HG03103 (cell line): ENCODE measurements around the gene CST5.
"Not testable (repeated sequence)": the region's sequence is repeated elsewhere in the genome, so short reads cannot be mapped to it uniquely, and the experiment has no call there.

Experiments used
- ATAC-seq: cut with Tn5 transposase; IDR thresholded peaks from one replicate; pipeline ENCODE4 v1.9.1; 2021; ENCODE audit warnings: low read depth; ENCODE audit not compliant: unreplicated experiment

The CST5 gene

DNA sequence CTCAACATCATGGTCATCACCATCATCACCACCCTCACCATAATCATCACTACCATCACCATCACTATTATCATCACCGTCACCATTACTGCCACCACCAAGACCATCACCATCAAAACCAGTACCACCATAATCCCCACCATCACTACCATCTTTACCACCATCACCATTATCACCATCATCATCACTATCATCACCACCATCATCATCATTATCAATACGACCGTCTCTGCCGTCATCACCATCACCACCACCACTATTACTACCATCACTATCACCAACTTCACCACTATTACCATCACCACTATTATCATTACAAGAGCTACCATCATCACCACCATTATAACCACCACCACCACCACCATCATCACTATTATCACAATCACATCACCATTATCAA is 11.3 kb upstream of the CST5 start:
- not testable (repeated sequence) for ATAC-seq

DNA sequence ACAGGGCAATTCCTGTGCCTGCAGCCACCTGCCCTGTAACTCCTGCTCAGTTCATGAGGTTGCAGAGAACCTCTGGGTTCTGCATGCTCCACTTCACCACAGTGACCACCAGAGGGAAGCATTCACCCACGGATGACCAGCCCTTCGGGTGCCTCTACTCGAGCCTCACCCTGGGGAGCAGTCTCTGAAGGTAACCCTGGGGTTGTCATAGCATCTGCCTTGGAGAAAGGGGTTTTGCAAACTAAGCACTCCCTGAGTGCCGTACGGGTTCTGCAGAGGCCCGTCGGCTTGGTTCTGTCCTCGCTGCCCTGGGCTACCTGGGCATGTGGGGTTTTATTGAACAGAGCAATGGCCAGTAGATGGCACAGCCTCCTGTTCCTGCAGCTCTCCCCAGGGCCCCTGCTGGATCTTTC is 10.2 kb upstream of the CST5 start:
- peak; percentile 83 for ATAC-seq

- ATAC-seq, result no peak
These were observed 8.3 kb upstream of the CST5 start for GRCh38 chr20:23887856-23888255.

GRCh38 chr20:23884771-23885162 is 5.2 kb upstream of the CST5 start:
- ATAC-seq, result no peak

- no peak for ATAC-seq
These were observed 4.7 kb upstream of the CST5 start for GRCh38 chr20:23884136-23884770.

DNA sequence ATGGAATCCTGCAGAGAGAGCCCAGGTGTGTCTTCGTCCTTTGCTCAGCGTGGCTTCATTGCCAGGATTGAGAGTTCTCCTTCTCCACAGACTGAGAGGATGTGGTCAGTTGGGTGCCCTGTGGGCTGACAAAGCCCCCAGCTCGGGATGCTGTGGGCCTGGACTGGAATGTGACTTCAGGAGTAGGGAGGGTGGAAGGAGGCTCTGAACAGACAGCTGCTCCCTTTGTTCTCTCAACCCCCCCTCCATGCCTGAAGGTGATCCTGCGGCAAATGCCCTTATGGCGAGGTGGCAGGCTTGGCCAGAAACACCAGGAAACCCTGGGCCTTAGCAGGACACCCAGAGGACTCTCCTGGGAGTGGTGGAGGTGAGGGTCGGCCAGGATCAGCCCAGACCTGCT is 1.8 kb upstream of the CST5 start:
- no peak for ATAC-seq

DNA sequence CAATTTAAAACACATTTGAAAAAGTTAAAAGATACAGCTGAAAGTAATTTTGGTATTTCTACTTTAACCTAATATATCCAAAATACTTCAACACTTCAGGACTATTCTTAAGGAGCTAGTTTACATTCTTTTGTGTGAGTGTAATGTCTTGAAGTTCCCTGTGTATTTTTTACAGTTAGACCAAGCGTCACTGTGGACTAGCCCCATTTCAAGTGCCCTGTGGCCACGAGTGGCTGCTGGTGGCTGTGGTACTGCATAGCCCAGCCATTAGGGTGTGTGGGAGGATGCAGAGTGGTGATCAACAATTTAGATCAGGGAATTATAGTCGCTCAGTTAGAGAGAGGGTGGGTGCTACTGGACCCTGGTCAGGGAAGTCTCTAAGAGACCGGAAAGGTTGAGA is 869 bp upstream of the CST5 start:
- ATAC-seq, result no peak

DNA sequence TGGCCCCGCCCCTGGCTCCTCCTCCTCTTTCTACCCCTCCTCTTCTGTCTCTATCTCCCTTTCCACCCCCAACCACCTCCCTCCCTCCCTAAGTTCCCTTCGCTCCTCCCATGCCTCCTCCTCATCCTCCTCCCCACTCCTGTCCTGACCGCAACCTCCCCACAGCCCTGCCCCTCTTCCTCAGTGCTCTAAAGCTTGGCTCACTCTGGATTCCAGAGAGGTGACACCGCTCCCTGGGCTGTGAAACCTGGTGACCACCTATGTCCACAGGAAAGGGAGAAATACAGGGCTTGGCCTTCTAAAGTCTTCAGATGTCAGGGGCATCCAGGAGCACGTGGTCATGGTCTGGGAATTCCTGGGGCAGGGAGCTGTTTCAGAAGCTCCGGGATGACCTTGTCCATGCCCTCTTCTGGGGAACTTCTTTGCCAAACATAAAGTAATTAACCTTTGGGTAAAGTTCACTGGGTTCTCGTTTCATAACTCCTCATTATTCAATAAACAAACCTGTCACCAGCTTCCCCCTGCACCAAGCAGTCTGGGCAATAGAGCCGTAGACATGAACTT is 345 bp upstream of the CST5 start:
- no peak for ATAC-seq

DNA sequence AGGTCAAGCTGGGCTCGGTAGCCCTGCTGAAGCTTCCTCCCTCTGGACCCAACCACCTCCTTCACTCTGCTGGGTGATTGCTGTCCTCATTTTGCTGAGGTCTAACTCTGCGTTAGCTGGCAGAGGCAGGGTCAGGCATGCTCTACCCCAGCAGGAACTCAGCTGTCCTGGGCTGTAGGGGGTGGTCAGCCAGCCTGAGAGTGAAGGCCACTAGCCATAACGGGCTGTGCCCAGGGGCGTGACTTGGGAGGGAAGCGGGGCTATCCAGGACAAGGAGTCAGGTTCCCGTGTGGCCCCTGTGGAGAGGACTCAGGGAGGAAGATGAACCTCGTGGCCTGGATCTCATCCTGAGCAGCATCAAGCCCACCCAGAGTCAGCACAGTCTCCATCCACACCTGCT is 761 bp downstream of the CST5 start:
- no peak for ATAC-seq

DNA sequence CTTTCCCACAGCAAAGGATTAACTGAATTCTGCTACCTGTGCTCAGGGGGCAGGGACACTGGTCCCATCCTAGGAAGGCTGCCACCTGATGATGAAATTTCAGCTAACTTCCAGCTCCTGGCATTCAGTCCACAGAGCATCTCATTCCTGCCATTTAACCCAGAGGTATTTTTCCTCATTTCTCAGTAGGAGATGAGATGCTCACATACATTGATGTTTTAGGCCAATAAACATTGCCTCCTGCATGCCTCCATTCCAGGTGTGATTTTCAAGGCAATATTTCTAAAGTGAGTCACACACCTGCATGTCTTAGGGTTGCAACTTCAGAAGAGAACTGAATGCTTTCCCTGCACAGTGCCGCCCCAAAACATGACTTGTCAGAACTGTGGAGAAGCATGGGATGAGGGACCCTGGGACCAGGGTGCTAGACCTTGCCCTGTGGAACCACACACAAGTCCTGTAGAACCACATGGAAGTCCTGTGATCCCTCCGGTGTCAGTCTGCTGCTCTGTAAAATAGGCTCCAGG is 1.5 kb downstream of the CST5 start:
- not testable (repeated sequence) for ATAC-seq

DNA sequence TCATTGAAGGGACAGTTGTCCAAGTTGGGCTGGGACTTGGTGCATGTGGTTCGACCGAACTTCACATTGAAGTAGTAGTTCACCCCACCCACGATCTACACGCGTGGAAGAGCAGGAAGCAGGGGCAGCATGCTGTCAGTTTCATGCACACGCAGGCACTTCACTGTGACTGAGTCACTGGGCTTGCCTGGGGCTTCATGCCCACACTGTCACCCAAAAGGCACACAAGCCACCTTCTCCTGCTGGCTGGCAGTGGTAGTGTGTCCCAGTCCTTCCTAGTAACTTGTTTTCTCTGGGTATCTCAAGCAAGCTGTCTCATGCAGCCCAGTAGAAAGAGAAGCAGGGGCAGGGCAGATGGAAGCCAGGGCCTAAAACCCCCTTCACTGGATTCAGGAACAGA is 2.0 kb downstream of the CST5 start:
- no peak for ATAC-seq

GRCh38 chr20:23875606-23876237 is 3.8 kb downstream of the CST5 start:
- no peak for ATAC-seq

- ATAC-seq, result no peak
These were observed 4.8 kb downstream of the CST5 start for GRCh38 chr20:23874747-23875146.

DNA sequence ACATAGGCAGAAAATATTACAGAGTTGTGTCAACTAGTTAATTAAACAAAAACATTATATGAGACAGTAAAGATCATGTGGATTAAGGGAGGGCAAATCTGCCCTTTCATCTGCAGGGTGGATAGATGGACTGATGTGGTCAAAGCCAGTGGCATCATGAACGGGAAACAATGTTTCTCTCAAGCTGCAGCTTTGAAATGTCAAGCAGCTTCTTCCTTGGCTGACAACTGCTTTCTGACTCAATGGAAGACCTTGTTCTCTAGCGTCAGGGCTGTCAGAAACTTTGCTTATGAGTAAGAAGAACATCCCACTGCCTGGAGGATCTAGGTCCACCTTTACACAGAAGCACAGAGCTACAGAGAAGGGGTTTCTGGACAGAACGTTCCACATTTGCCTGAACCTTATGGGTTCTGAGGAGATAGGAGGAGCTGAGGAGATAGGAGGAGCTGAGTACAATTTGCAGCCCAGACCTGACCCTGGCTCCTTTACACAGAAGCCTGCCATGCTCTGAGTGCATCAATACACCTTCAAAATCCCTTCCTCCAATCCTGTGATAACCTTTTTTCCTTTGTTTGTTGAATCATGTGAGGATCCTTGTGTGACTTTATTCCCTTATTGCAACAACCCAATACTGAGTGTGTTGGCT is 6.1 kb downstream of the CST5 start:
- ATAC-seq, result no peak

DNA sequence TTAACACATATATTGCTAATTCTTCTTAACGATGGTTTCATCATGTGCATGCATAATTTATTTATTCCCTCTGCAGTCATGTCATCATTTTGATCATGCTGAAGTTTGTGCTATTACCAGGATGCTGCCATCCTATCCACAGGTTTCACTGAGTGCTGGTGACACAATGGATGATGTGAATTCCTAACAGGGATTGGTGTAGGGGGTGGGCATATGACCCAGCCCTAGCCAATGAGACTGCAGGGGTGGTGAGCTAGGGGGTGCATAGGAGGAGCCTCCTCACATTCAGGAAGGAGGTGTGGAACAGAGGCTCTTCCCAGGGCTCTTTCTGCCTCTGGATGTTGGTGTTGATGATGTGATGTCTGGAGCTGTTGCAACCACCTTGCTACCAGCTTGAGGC is 7.5 kb downstream of the CST5 start:
- ATAC-seq, result no peak

- no peak for ATAC-seq
These were observed 9.1 kb downstream of the CST5 start for GRCh38 chr20:23870461-23870860.

DNA sequence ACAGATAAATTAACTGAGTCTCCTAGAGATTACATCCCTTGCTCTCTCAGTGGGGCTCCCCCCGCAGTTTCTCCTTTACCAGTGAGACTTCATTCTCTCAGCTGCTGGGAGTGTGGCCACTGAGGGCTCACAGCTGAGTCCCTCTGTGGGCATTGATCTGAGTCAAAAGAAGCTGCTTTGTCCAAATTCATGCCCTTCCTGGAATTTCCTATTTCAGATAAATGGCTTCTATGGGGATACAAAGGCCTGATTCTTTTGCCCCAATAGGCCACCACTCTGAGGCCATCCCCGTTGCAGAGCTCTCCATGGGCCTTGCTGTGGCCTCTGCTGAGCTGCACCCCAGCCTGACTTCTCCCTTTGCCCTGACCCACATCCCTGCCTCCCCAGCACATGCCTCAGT is 10.0 kb downstream of the CST5 start:
- no peak for ATAC-seq

DNA sequence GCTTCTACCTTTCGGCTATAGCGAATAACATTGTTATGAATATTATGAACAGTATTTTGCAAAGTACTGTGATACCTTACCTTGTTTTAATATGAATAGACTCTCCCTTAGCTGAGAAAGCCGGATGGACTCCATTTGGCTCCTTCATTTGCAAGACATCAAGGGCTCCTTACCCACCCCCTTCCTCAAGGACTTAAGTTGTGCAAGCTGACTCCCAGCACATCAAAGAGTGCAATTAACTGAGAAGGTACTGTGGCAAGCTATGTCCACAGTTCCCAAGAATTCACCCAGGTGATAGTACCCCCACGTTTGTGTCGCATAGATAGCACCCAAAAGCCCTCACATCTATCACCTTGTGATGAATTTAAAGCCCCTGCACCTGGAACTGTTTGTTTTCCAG is 11.2 kb downstream of the CST5 start:
- ATAC-seq, result no peak

- no peak for ATAC-seq
These were observed 12.3 kb downstream of the CST5 start for GRCh38 chr20:23867152-23867776.

DNA sequence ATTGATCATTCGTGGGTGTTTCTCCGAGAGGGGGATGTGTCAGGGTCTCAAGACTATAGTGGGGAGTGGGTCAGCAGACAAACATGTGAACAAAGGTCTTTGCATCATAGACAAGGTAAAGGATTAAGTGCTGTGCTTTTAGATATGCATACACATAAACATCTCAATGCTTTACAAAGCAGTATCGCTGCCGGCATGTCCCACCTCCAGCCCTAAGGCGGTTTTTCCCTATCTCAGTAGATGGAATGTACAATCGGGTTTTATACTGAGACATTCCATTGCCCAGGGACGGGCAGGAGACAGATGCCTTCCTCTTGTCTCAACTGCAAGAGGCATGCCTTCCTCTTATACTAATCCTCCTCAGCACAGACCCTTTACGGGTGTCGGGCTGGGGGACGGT is 18.8 kb downstream of the CST5 start:
- not testable (repeated sequence) for ATAC-seq

- no peak for ATAC-seq
These were observed 21.5 kb downstream of the CST5 start for GRCh38 chr20:23857962-23858595.
